Subcutaneous adipose tissue (tissue), 4 donors: ENCODE measurements around the gene PSMG4. TPM values are rescaled to one million over a fixed set of nuclear protein-coding genes. Genes with fewer than 3 reads are reported as not detected.

Experiments used
- CTCF ChIP-seq: fragments of 450-650 bp; IDR thresholded peaks from one replicate; pipeline ENCODE4 v1.5.1; 2016; ENCODE audit warnings: low read depth, mild to moderate bottlenecking, control low read depth, antibody characterized with exemption, moderate library complexity
- total RNA-seq, 4 donors: library from RNA; depleted of rRNA; stranded (reverse); fragments of >200 nt; gene quantifications; one replicate each; pipeline ENCODE4 v1.1.0, GENCODE V29; 2016

Gene PSMG4
- total RNA-seq, 4 donors from 2014 or later: 13.9 to 30.0 (median 19.5) TPM

- no peak for TF ChIP-seq CTCF
Observed at GRCh38 chr6:3227363-3228045, 31.2 kb upstream of the PSMG4 start, which contains the start of gene TUBB2B. Gene TUBB2B (minus strand): TSS chr6:3227653. CDS start chr6:3227543, 110 bp downstream.

- TF ChIP-seq CTCF: no peak
Observed at GRCh38 chr6:3228046-3228671, 30.6 kb upstream of the PSMG4 start.

GRCh38 chr6:3228771-3229565, 29.8 kb upstream of the PSMG4 start:
- TF ChIP-seq CTCF: no peak

GRCh38 chr6:3229566-3230178, 29.1 kb upstream of the PSMG4 start:
- TF ChIP-seq CTCF: no peak

GRCh38 chr6:3230256-3230882, 28.4 kb upstream of the PSMG4 start:
- no peak for TF ChIP-seq CTCF

- TF ChIP-seq CTCF: no peak
Observed at GRCh38 chr6:3230900-3231246, 27.9 kb upstream of the PSMG4 start.
